ENCODE data around the gene RAB3B.

DNA sequence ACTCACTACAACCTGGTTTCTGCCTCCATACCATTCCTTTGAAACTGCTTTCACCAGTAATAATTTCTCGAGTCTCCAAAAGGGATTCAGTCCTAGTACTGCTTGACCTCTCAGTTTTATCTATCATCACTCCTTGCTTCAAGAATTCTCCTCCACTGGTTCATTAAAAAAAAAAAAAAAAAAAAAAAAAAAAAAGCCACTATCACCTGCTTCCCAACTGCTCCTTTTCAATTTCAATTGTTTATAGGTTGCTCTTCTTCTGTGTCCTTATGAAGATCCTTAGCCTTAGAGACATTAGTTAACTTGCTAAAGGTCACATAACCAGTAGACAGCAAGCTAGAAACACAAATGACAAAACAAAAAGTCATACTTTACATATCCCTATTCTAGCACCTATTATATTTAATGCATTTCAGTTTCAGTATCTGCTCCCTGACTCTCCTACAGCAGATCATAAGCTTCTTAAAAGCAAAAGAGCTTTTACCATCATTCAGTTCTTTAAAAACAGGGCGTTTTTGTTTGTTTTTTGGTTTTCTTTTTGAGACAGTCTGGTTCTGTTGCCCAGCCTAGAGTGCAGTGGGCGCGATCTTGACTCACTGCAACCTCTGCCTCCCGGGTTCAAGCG, 119.0 kb downstream of the RAB3B start:
- no peak for TF ChIP-seq POLR2A (IDR thresholded peaks at IDR 0.05)
- TF ChIP-seq, protein P1, sequence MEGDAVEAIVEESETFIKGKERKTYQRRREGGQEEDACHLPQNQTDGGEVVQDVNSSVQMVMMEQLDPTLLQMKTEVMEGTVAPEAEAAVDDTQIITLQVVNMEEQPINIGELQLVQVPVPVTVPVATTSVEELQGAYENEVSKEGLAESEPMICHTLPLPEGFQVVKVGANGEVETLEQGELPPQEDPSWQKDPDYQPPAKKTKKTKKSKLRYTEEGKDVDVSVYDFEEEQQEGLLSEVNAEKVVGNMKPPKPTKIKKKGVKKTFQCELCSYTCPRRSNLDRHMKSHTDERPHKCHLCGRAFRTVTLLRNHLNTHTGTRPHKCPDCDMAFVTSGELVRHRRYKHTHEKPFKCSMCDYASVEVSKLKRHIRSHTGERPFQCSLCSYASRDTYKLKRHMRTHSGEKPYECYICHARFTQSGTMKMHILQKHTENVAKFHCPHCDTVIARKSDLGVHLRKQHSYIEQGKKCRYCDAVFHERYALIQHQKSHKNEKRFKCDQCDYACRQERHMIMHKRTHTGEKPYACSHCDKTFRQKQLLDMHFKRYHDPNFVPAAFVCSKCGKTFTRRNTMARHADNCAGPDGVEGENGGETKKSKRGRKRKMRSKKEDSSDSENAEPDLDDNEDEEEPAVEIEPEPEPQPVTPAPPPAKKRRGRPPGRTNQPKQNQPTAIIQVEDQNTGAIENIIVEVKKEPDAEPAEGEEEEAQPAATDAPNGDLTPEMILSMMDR (IDR thresholded peaks at IDR 0.05) = no peak
